H9 (cell line): Measurements from ENCODE around the gene OAF. TPM values are rescaled to one million over a fixed set of nuclear protein-coding genes. Genes with fewer than 3 reads are reported as not detected.

Source experiments
- DNase-seq: peaks from one replicate; pipeline ENCODE4 v3.0.0-alpha.2; 2017
- H2AFZ ChIP-seq: one replicate; pipeline ENCODE4 v1.6.1; 2013; ENCODE audit warnings: mild to moderate bottlenecking, low read length, control low read depth, moderate library complexity
- H2AK5ac ChIP-seq: 2 replicates; pipeline ENCODE4 v1.6.1; 2013; ENCODE audit warnings: low read length, control low read depth, mixed read lengths; ENCODE audit not compliant: insufficient read length
- H2BK120ac ChIP-seq: one replicate; pipeline ENCODE4 v1.6.1; 2013; ENCODE audit warnings: low read depth, mild to moderate bottlenecking, low read length, control low read depth, inconsistent platforms; ENCODE audit not compliant: poor library complexity, severe bottlenecking
- H2BK12ac ChIP-seq: 2 replicates; pipeline ENCODE4 v1.6.1; 2013; ENCODE audit warnings: low read length, control low read depth, mixed read lengths, low read depth; ENCODE audit not compliant: insufficient read length
- H2BK15ac ChIP-seq: 2 replicates; pipeline ENCODE4 v1.6.1; 2013; ENCODE audit warnings: low read depth, low read length, control low read depth
- H2BK20ac ChIP-seq: one replicate; pipeline ENCODE4 v1.6.1; 2013; ENCODE audit warnings: low read depth, mild to moderate bottlenecking, low read length, control low read depth, inconsistent platforms; ENCODE audit not compliant: poor library complexity, severe bottlenecking
- H2BK5ac ChIP-seq: 2 replicates; pipeline ENCODE4 v1.6.1; 2013; ENCODE audit warnings: low read length, control low read depth, mixed read lengths; ENCODE audit not compliant: insufficient read length
- H3K14ac ChIP-seq: 2 replicates; pipeline ENCODE4 v1.6.1; 2013; ENCODE audit warnings: low read length, control low read depth; ENCODE audit not compliant: insufficient read depth
- H3K18ac ChIP-seq: 2 replicates; pipeline ENCODE4 v1.6.1; 2013; ENCODE audit warnings: low read depth, mild to moderate bottlenecking, mixed read lengths, low read length, control low read depth; ENCODE audit not compliant: insufficient read length
- H3K23ac ChIP-seq: 2 replicates; pipeline ENCODE4 v1.6.1; 2013; ENCODE audit warnings: low read length, control low read depth, mixed read lengths, low read depth; ENCODE audit not compliant: insufficient read length
- H3K23me2 ChIP-seq: 2 replicates; pipeline ENCODE4 v1.6.1; 2013; ENCODE audit warnings: low read depth, mild to moderate bottlenecking, mixed read lengths, low read length, control low read depth; ENCODE audit not compliant: insufficient read length, poor library complexity, severe bottlenecking
- H3K27ac ChIP-seq: 2 replicates; pipeline ENCODE4 v1.5.1; 2013; ENCODE audit warnings: low read length, control low read depth, mixed read lengths, low read depth; ENCODE audit not compliant: insufficient read length
- H3K27me3 ChIP-seq: 2 replicates; pipeline ENCODE4 v1.6.1; 2013; ENCODE audit warnings: low read length, control low read depth, inconsistent platforms; ENCODE audit not compliant: insufficient read depth
- H3K4ac ChIP-seq: 2 replicates; pipeline ENCODE4 v1.6.1; 2013; ENCODE audit warnings: low read depth, mild to moderate bottlenecking, control low read depth, inconsistent platforms, low read length, moderate library complexity
- H3K4me1 ChIP-seq: 2 replicates; pipeline ENCODE4 v1.6.1; 2013; ENCODE audit warnings: low read length, control low read depth, inconsistent platforms; ENCODE audit not compliant: insufficient read depth
- H3K4me2 ChIP-seq: 2 replicates; pipeline ENCODE4 v1.6.1; 2013; ENCODE audit warnings: low read length, control low read depth, mixed read lengths; ENCODE audit not compliant: insufficient read length, insufficient read depth
- H3K56ac ChIP-seq: 2 replicates; pipeline ENCODE4 v1.6.1; 2013; ENCODE audit warnings: low read depth, mild to moderate bottlenecking, mixed read lengths, low read length, control low read depth; ENCODE audit not compliant: insufficient read length
- H3K79me1 ChIP-seq: 2 replicates; pipeline ENCODE4 v1.6.1; 2013; ENCODE audit warnings: low read depth, mild to moderate bottlenecking, moderate library complexity, low read length, control low read depth, inconsistent platforms; ENCODE audit not compliant: insufficient read depth, poor library complexity, severe bottlenecking
- H3K79me2 ChIP-seq: 2 replicates; pipeline ENCODE4 v1.6.1; 2013; ENCODE audit warnings: low read length, control low read depth, inconsistent platforms; ENCODE audit not compliant: insufficient read depth
- H3K9ac ChIP-seq: 2 replicates; pipeline ENCODE4 v1.6.1; 2013; ENCODE audit warnings: low read length, control low read depth, mixed read lengths; ENCODE audit not compliant: insufficient read length; ENCODE audit errors: extremely low read depth
- H3K9me3 ChIP-seq: one replicate; pipeline ENCODE4 v1.6.1; 2013; ENCODE audit warnings: low read depth, low read length, inconsistent platforms; ENCODE audit not compliant: control insufficient read depth
- H3T11ph ChIP-seq: one replicate; pipeline ENCODE4 v1.6.1; 2013; ENCODE audit warnings: mild to moderate bottlenecking, low read length, control low read depth, inconsistent platforms
- H4K20me1 ChIP-seq: one replicate; pipeline ENCODE4 v1.6.1; 2013; ENCODE audit not compliant: control insufficient read depth, insufficient read length, insufficient read depth
- H4K5ac ChIP-seq: 2 replicates; pipeline ENCODE4 v1.6.1; 2013; ENCODE audit warnings: low read depth, mild to moderate bottlenecking, mixed read lengths, low read length, control low read depth; ENCODE audit not compliant: insufficient read length
- H4K8ac ChIP-seq: replicated peaks from 2 replicates; pipeline ENCODE4 v1.6.1; 2013; ENCODE audit warnings: low read length, control low read depth, mixed read lengths, low read depth; ENCODE audit not compliant: insufficient read length
- H4K91ac ChIP-seq: 2 replicates; pipeline ENCODE4 v1.6.1; 2013; ENCODE audit warnings: low read depth, mild to moderate bottlenecking, moderate library complexity, mixed read lengths, low read length, control low read depth; ENCODE audit not compliant: insufficient read length
- H3K27ac Mint-ChIP-seq, 3 experiments: 2 replicates in 2 of 3; 3 replicates in 1 of 3; pipeline ENCODE4 v1.8.0; 2020 to 2021; ENCODE audit warnings: mixed read lengths in 3 of 3, mild to moderate bottlenecking in 1 of 3, moderate library complexity in 1 of 3
- H3K27me3 Mint-ChIP-seq: 2 replicates; pipeline ENCODE4 v1.8.0; 2021; ENCODE audit warnings: low read depth, mild to moderate bottlenecking, moderate library complexity, mixed read lengths
- H3K36me3 Mint-ChIP-seq, 3 experiments: 2 replicates in 2 of 3; 3 replicates in 1 of 3; pipeline ENCODE4 v1.8.0; 2020 to 2021; ENCODE audit warnings: low read depth in 3 of 3, mixed read lengths in 3 of 3; ENCODE audit not compliant: insufficient read depth in 1 of 3
- H3K4me1 Mint-ChIP-seq, 2 experiments: 2 replicates each; pipeline ENCODE4 v1.8.0; 2020; ENCODE audit warnings: mixed read lengths in 2 of 2
- H3K4me3 Mint-ChIP-seq, 2 experiments: 2 replicates in 1 of 2; 3 replicates in 1 of 2; pipeline ENCODE4 v1.8.0; 2020 to 2021; ENCODE audit warnings: mild to moderate bottlenecking in 2 of 2, mixed read lengths in 2 of 2, moderate library complexity in 1 of 2
- H3K9me3 Mint-ChIP-seq, 2 experiments: 2 replicates in 1 of 2; 3 replicates in 1 of 2; pipeline ENCODE4 v1.8.0; 2020; ENCODE audit warnings: mild to moderate bottlenecking in 2 of 2, mixed read lengths in 2 of 2, moderate library complexity in 1 of 2
- WGBS: extraction: QIAGEN DNeasy Blood & Tissue Kit; methylation state at CpG from one replicate; pipeline ENCODE4 v1.1.7; 2013; ENCODE audit warnings: missing lambda C conversion rate, low lambda C conversion rate, mixed read lengths; ENCODE audit not compliant: insufficient read length; ENCODE audit errors: extremely low coverage; 5-methylcytosine and 5-hydroxymethylcytosine counted together
- total RNA-seq: library from RNA; stranded (reverse); gene quantifications from 2 replicates; pipeline ENCODE4 v1.2.1, GENCODE V29; 2021
- TF ChIP-seq, protein P1 (sequence below): fragments of 200-600 bp; sonication (generic); conservative IDR thresholded peaks from 3 replicates; pipeline ENCODE4 v1.8.0; 2021; ENCODE audit warnings: antibody characterized with exemption, mild to moderate bottlenecking

OAF gene
- total RNA-seq, 1 experiment from 2014 or later = 1.1 TPM

GRCh38 chr11:120208001-120208441 is 2.8 kb upstream of the OAF start:
- Histone ChIP-seq H2BK15ac (no peak overlapping the region), H4K8ac (no peak overlapping the region), H3K9ac (no peak overlapping the region), H2BK20ac (no peak overlapping the region), H3K4me1 (no peaks in the 10 kb centered on the region), H3K4me2 (no peak overlapping the region), H3K9me3 (no peaks in the 10 kb centered on the region), H3K27me3 (peaks cover 66% of the 10 kb centered on the region), H3T11ph (no peak overlapping the region), H3K79me2 (no peaks in the 10 kb centered on the region), H3K14ac (no peak overlapping the region), H3K79me1 (no peaks in the 10 kb centered on the region), H4K91ac (no peak overlapping the region), H3K4ac (no peak overlapping the region), H4K5ac (no peak overlapping the region), H3K18ac (no peak overlapping the region), H3K23ac (no peak overlapping the region), H2AFZ (no peak overlapping the region), H3K23me2 (peaks cover 11% of the 10 kb centered on the region), H2AK5ac (no peak overlapping the region), H3K27ac (no peak overlapping the region), H4K20me1 (no peaks in the 10 kb centered on the region), H2BK120ac (no peak overlapping the region), H2BK12ac (no peak overlapping the region), H2BK5ac (no peak overlapping the region), H3K56ac (no peak overlapping the region)
- no peak overlapping the region for H3K27ac Mint-ChIP-seq
- no CpG with 5 or more reads among the region's 13 CpGs for WGBS
- H3K4me3 Mint-ChIP-seq = no peak overlapping the region
- H3K4me1 Mint-ChIP-seq = peaks cover 28 to 30% of the 10 kb centered on the region in 2 experiments
- TF ChIP-seq, protein P1, sequence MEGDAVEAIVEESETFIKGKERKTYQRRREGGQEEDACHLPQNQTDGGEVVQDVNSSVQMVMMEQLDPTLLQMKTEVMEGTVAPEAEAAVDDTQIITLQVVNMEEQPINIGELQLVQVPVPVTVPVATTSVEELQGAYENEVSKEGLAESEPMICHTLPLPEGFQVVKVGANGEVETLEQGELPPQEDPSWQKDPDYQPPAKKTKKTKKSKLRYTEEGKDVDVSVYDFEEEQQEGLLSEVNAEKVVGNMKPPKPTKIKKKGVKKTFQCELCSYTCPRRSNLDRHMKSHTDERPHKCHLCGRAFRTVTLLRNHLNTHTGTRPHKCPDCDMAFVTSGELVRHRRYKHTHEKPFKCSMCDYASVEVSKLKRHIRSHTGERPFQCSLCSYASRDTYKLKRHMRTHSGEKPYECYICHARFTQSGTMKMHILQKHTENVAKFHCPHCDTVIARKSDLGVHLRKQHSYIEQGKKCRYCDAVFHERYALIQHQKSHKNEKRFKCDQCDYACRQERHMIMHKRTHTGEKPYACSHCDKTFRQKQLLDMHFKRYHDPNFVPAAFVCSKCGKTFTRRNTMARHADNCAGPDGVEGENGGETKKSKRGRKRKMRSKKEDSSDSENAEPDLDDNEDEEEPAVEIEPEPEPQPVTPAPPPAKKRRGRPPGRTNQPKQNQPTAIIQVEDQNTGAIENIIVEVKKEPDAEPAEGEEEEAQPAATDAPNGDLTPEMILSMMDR = no peak
- H3K36me3 Mint-ChIP-seq = no peaks in the 10 kb centered on the region
- peaks cover 96% of the 10 kb centered on the region for H3K27me3 Mint-ChIP-seq
- no peak for DNase-seq
- no peaks in the 10 kb centered on the region for H3K9me3 Mint-ChIP-seq
